Vagina (tissue), 2 donors: ENCODE results near the gene NUP88.

Source experiments
- POLR2A ChIP-seq, 2 donors: fragments of 450-650 bp; IDR thresholded peaks; one replicate each; pipeline ENCODE4 v1.6.1; 2017; ENCODE audit warnings: antibody characterized with exemption in 2 of 2, mild to moderate bottlenecking in 2 of 2, moderate library complexity in 2 of 2
- TF ChIP-seq, protein P1 (sequence below), 3 experiments: fragments of 450-650 bp in 2 of 3; fragments of 200-600 bp in 1 of 3; sonication (generic) in 1 of 3; IDR thresholded peaks; one replicate each; pipeline ENCODE4 v1.5.1; 2017 to 2019; ENCODE audit warnings: antibody characterized with exemption in 3 of 3, mild to moderate bottlenecking in 2 of 3, moderate library complexity in 2 of 3

DNA sequence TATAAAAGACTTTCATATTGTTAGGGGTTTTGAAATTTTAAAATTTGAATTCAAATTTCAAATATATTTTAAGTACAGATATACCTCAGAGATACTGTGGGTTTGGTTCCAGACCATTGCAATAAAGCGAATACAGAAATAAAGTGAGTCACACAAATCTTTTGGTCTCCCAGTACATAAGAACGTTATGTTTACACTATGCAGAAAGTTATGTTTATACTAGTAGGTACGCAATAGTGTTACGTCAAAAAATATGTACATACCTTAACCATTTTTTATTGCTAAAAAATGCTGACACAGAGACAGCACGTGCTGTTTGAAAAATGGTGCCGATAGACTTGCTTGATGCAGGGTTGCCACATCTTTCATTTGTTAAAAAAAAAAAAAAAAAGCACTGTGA is 19.7 kb downstream of the NUP88 start:
- TF ChIP-seq POLR2A (IDR thresholded peaks at IDR 0.05) = no peak
- TF ChIP-seq, protein P1, sequence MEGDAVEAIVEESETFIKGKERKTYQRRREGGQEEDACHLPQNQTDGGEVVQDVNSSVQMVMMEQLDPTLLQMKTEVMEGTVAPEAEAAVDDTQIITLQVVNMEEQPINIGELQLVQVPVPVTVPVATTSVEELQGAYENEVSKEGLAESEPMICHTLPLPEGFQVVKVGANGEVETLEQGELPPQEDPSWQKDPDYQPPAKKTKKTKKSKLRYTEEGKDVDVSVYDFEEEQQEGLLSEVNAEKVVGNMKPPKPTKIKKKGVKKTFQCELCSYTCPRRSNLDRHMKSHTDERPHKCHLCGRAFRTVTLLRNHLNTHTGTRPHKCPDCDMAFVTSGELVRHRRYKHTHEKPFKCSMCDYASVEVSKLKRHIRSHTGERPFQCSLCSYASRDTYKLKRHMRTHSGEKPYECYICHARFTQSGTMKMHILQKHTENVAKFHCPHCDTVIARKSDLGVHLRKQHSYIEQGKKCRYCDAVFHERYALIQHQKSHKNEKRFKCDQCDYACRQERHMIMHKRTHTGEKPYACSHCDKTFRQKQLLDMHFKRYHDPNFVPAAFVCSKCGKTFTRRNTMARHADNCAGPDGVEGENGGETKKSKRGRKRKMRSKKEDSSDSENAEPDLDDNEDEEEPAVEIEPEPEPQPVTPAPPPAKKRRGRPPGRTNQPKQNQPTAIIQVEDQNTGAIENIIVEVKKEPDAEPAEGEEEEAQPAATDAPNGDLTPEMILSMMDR (IDR thresholded peaks at IDR 0.05) = no peak
